Tibial nerve (tissue), 4 donors: Measurements from ENCODE around the gene UTS2R. TPM values are rescaled to one million over a fixed set of nuclear protein-coding genes. Genes with fewer than 3 reads are reported as not detected.
"Not testable (repeated sequence)": the region's sequence is repeated elsewhere in the genome, so short reads cannot be mapped to it uniquely, and the experiment has no call there.

Experiments used
- DNase-seq, 2 donors: peaks; one replicate each; pipeline ENCODE4 v3.0.0-alpha.2; 2019; ENCODE audit warnings: low spot score in 2 of 2
- H3K27ac ChIP-seq, 4 donors: fragments of 200-600 bp; sonication (generic) in 3 of 4; one replicate each; pipeline ENCODE4 v1.5.1; 2017 to 2019; ENCODE audit warnings: mild to moderate bottlenecking in 1 of 4
- H3K27me3 ChIP-seq, 2 donors: fragments of 200-600 bp; sonication (generic) in 1 of 2; one replicate each; pipeline versions ENCODE4 v1.5.1 to v1.6.0; 2017 to 2019
- H3K36me3 ChIP-seq, 3 donors: fragments of 200-600 bp; sonication (generic); one replicate each; pipeline ENCODE4 v1.5.1; 2018 to 2019
- H3K4me1 ChIP-seq, 4 donors: fragments of 200-600 bp; sonication (generic) in 3 of 4; one replicate each; pipeline ENCODE4 v1.5.1; 2017 to 2019
- H3K4me3 ChIP-seq, 4 donors: fragments of 200-600 bp; sonication (generic) in 3 of 4; one replicate each; pipeline ENCODE4 v1.5.1; 2017 to 2019; ENCODE audit warnings: mild to moderate bottlenecking in 1 of 4, moderate library complexity in 1 of 4
- H3K9me3 ChIP-seq, 4 donors: fragments of 200-600 bp; sonication (generic) in 3 of 4; one replicate each; pipeline ENCODE4 v1.5.1; 2017 to 2019
- EP300 ChIP-seq, 2 donors: sonication (generic); formaldehyde crosslinking; IDR thresholded peaks; one replicate each; pipeline ENCODE4 v1.6.1; 2017; ENCODE audit warnings: antibody characterized with exemption in 2 of 2, mild to moderate bottlenecking in 1 of 2
- POLR2A ChIP-seq, 2 donors: fragments of 450-650 bp; IDR thresholded peaks; one replicate each; pipeline ENCODE4 v1.6.1; 2017; ENCODE audit warnings: antibody characterized with exemption in 2 of 2, mild to moderate bottlenecking in 2 of 2, moderate library complexity in 2 of 2
- WGBS, 2 donors: methylation state at CpG; one replicate each; pipeline ENCODE4 v1.1.5; 2018; 5-methylcytosine and 5-hydroxymethylcytosine counted together
- total RNA-seq, 4 donors: library from RNA; depleted of rRNA; stranded (reverse); fragments of >200 nt; gene quantifications; one replicate each; pipeline ENCODE4 v1.1.0, GENCODE V29; 2016
- TF ChIP-seq, protein P1 (sequence below), 5 experiments: fragments of 200-600 bp in 3 of 5; fragments of 450-650 bp in 2 of 5; sonication (generic) in 3 of 5; IDR thresholded peaks; one replicate each; pipeline ENCODE4 v1.5.1; 2016 to 2019; ENCODE audit warnings: antibody characterized with exemption in 5 of 5, mild to moderate bottlenecking in 3 of 5, moderate library complexity in 2 of 5

The UTS2R gene
- total RNA-seq, 4 donors from 2014 or later: 0.20 TPM; not detected in 3

DNA sequence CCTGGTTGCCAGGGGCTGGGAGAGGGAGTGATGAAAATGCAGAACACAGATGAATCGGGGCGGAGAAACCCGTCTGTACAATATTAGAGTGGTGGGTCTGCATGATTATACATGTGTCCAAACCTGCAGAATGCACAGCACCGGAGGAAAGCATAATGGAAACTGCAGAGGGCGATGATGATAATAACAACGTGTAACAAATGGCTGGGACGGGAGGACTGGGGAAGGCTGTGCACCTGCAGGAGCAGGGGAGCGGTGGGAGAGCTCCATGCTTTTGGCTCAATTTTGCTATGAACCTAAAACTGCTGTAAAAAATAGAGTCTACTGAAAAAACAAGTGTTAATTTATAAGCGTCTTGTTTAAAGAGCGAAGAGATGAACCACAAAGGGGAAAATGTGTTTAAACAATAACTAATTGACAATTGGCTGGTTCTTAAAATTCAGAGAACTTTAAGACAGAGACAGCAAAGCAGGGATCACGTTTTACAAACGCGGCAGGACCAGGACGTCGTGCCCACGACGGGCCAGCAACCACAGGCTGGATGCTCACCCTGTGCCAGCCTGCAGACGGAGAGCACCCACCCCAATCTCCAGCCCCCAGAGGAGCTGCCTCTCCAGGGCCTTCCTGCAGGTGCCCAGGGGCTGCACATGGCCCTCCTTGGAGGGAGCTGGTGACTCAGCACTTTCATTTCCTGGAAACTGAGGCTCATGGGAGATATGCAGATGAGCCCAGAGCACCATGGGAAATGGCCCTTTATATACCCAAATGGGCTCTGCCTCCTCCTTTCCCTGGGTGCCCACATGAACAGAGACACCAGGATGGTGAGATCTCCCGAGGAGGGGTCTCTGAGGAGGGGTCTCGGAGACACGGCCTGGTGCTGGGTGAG, 12.9 kb upstream of the UTS2R start, which contains the start of gene TEX19:
Gene TEX19, plus strand, starts transcription at position 783 of the 886 bp plus-strand sequence. CDS start 2,904 bp downstream, outside the sequence.
- Histone ChIP-seq H3K27ac (no peak within 1 kb of the TSS), H3K4me1 (no peaks in the 10 kb centered on the region), H3K4me3 (no peak within 1 kb of the TSS), H3K9me3 (no peaks in the 10 kb centered on the region), H3K27me3 (peaks cover 0 to 33% of the 10 kb centered on the region in 2 donors), H3K36me3 (no peaks in the 10 kb centered on the region)
- WGBS, 2 donors: 57 to 66% methylated on average over 21 of the region's 21 CpGs
- no peak for DNase-seq
- TF ChIP-seq EP300 (IDR thresholded peaks at IDR 0.05): no peak
- TF ChIP-seq POLR2A (IDR thresholded peaks at IDR 0.05): no peak
- TF ChIP-seq, protein P1, sequence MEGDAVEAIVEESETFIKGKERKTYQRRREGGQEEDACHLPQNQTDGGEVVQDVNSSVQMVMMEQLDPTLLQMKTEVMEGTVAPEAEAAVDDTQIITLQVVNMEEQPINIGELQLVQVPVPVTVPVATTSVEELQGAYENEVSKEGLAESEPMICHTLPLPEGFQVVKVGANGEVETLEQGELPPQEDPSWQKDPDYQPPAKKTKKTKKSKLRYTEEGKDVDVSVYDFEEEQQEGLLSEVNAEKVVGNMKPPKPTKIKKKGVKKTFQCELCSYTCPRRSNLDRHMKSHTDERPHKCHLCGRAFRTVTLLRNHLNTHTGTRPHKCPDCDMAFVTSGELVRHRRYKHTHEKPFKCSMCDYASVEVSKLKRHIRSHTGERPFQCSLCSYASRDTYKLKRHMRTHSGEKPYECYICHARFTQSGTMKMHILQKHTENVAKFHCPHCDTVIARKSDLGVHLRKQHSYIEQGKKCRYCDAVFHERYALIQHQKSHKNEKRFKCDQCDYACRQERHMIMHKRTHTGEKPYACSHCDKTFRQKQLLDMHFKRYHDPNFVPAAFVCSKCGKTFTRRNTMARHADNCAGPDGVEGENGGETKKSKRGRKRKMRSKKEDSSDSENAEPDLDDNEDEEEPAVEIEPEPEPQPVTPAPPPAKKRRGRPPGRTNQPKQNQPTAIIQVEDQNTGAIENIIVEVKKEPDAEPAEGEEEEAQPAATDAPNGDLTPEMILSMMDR (IDR thresholded peaks at IDR 0.05): no peak

DNA sequence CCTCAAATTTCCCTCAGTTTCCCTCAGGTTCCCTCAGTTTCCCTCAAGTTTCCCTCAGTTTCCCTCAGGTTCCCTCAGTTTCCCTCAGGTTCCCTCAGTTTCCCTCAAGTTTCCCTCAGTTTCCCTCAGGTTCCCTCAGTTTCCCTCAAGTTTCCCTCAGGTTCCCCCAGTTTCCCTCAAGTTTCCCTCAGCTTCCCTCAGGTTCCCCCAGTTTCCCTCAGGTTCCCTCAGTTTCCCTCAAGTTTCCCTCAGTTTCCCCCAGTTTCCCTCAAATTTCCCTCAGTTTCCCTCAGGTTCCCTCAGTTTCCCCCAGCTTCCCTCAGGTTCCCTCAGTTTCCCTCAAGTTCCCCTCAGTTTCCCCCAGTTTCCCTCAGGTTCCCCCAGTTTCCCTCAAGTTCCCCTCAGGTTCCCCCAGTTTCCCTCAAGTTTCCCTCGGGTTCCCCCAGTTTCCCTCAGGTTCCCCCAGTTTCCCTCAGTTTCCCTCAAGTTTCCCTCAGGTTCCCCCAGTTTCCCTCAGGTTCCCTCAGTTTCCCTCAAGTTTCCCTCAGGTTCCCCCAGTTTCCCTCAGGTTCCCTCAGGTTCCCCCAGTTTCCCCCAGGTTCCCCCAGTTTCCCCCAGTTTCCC, 12.0 kb upstream of the UTS2R start:
- DNase-seq, H3K36me3 ChIP-seq, H3K9me3 ChIP-seq, H3K4me3 ChIP-seq, H3K4me1 ChIP-seq, H3K27ac ChIP-seq: not testable (repeated sequence)
- peaks cover 0 to 33% of the 10 kb centered on the region in 2 donors for H3K27me3 ChIP-seq
- whole genome bisulfite sequencing, 2 donors: 75 to 91% methylated on average over 1 of the region's 1 CpG

DNA sequence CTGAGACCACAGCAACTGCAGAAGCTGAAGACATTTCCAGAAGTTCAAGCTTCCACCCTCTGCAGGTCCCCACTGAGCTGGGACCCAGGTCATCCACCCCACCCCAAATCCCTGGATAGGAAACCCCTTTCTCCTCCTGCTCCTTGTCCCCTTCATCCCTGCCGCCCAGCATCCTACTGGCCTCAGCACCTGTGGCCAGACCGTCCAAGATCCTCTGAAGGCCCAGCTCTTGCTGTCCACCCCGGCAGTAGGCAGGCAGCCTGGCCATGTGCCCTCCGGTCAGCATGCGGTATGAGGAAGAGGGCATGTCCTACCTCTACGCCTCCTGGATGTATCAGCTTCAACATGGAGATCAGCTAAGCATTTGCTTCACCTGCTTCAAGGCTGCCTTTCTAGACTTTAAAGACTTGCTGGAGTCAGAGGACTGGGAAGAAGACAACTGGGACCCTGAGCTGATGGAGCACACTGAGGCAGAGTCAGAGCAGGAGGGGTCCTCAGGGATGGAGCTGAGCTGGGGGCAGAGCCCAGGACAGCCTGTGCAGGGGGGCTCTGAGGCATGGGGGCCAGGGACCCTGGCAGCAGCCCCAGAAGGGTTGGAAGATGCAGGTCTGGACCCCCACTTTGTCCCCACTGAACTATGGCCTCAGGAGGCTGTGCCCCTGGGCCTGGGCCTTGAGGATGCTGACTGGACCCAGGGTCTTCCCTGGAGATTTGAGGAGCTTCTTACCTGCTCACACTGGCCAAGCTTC, 9.5 kb upstream of the UTS2R start:
- Histone ChIP-seq H3K4me3 (no peak overlapping the region), H3K36me3 (no peaks in the 10 kb centered on the region), H3K9me3 (no peaks in the 10 kb centered on the region), H3K27ac (no peak overlapping the region), H3K4me1 (no peaks in the 10 kb centered on the region), H3K27me3 (peaks cover 0 to 30% of the 10 kb centered on the region in 2 donors)
- TF ChIP-seq EP300 (IDR thresholded peaks at IDR 0.05) (no peak), POLR2A (IDR thresholded peaks at IDR 0.05) (no peak)
- TF ChIP-seq, protein P1 (IDR thresholded peaks at IDR 0.05): no peak
- DNase-seq: no peak
- WGBS, 2 donors: 96 to 98% methylated on average over 4 to 6 of the region's 6 CpGs

DNA sequence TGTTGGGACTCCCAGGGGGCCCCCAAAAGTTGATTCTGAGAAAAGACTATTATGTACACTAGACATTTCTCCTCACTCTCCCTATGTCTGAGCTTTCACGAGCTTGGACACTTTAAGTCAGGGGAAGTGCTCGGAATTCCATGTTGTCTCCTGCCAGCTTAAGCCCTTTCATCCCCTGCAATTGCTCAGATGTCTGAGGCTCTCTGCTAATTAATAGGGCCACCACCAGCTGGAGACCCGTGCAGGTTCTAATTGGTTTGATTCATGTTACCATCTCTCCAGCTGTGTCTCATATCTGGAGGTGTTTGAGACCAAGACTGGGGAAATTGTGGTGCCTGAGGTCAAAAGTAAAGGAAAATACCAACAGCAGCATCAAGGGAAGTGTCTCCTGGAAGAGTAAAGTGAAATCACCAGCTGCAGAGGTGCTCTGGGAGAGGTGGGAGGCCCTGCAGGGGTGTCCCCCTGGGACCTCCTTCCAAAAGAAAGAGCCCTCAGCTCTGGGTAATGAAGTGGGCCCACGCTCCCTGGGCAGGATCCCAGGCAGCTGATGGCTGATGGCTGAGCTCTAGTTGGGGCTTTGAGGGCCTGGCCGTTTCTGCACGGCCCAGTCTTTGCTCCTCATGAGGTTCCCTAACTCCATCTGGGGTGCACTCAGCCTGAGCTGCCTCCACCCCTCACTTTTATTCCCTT, 5.8 kb upstream of the UTS2R start:
- no peaks in the 10 kb centered on the region for H3K9me3 ChIP-seq
- H3K36me3 ChIP-seq: no peaks in the 10 kb centered on the region
- peaks cover 0 to 10% (median 3%) of the 10 kb centered on the region in 4 donors for H3K4me1 ChIP-seq
- no peak overlapping the region for H3K27ac ChIP-seq
- H3K4me3 ChIP-seq: no peak overlapping the region
- TF ChIP-seq EP300 (IDR thresholded peaks at IDR 0.05) (no peak), POLR2A (IDR thresholded peaks at IDR 0.05) (no peak)
- TF ChIP-seq, protein P1 (IDR thresholded peaks at IDR 0.05): no peak
- 63 to 67% methylated on average over 6 of the region's 6 CpGs for WGBS, 2 donors
- no peak for DNase-seq
- H3K27me3 ChIP-seq: peaks cover 0 to 46% of the 10 kb centered on the region in 2 donors

DNA sequence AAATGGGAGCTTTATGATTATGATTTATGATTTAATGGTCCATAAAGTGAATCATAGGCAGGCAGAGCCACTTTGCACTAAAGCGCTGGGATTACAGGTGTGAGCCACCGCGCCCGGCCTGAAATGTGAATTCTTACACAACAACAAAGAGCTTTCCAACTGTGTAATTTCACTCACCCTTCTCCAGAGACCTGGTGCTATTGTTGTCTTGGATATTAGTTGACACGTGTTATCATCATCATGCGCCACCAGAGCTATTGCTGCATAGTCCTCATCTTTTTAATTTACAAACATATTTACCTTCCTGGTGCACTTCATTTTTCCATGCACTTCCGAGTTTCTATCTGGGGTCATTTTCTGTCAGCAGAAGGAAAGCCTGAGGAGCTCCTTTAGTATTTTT, 4.8 kb upstream of the UTS2R start:
- H3K9me3 ChIP-seq: no peaks in the 10 kb centered on the region
- TF ChIP-seq EP300 (IDR thresholded peaks at IDR 0.05): no peak
- TF ChIP-seq, protein P1 (IDR thresholded peaks at IDR 0.05): no peak
- no peak for TF ChIP-seq POLR2A (IDR thresholded peaks at IDR 0.05)
- no peak overlapping the region for H3K4me3 ChIP-seq
- H3K4me1 ChIP-seq: peaks cover 0 to 20% (median 8%) of the 10 kb centered on the region in 4 donors
- H3K36me3 ChIP-seq: no peaks in the 10 kb centered on the region
- peaks cover 0 to 53% of the 10 kb centered on the region in 2 donors for H3K27me3 ChIP-seq
- WGBS, 2 donors: 85 to 89% methylated on average over 7 of the region's 7 CpGs
- DNase-seq: no peak
- H3K27ac ChIP-seq: no peak overlapping the region
